Stomach smooth muscle (tissue), 2 donors: ENCODE results near the gene APBB1IP.
"Not testable (repeated sequence)": the region's sequence is repeated elsewhere in the genome, so short reads cannot be mapped to it uniquely, and the experiment has no call there.

Source experiments
- H3K27ac ChIP-seq: one replicate; pipeline ENCODE4 v1.7.0; 2013; ENCODE audit warnings: mild to moderate bottlenecking, low read length, inconsistent platforms
- H3K27me3 ChIP-seq, 2 donors: one replicate each; pipeline ENCODE4 v1.7.0; 2013; ENCODE audit warnings: low read length in 2 of 2; ENCODE audit not compliant: insufficient read depth in 2 of 2, control insufficient read depth in 1 of 2
- H3K36me3 ChIP-seq, 2 donors: one replicate each; pipeline ENCODE4 v1.7.0; 2013; ENCODE audit warnings: low read length in 2 of 2; ENCODE audit not compliant: control insufficient read depth in 2 of 2, insufficient read depth in 2 of 2
- H3K4me1 ChIP-seq: one replicate; pipeline ENCODE4 v1.7.0; 2013; ENCODE audit warnings: low read length; ENCODE audit not compliant: control insufficient read depth, insufficient read depth
- H3K4me3 ChIP-seq, 2 donors: one replicate each; pipeline ENCODE4 v1.7.0; 2013; ENCODE audit warnings: low read length in 2 of 2
- H3K9ac ChIP-seq, 2 donors: one replicate each; pipeline ENCODE4 v1.7.0; 2013; ENCODE audit warnings: low read length in 2 of 2, mild to moderate bottlenecking in 1 of 2
- H3K9me3 ChIP-seq, 2 donors: one replicate each; pipeline ENCODE4 v1.7.0; 2013; ENCODE audit warnings: low read length in 2 of 2; ENCODE audit not compliant: control insufficient read depth in 2 of 2
- donor health status: healthy.
- donor health status: Pancreatic carcinoma.

Gene APBB1IP

GRCh38 chr10:26588611-26589010, 150.5 kb downstream of the APBB1IP start:
- no peaks in the 10 kb centered on the region for H3K4me1 ChIP-seq
- H3K9ac ChIP-seq = no peak overlapping the region
- H3K27me3 ChIP-seq = no peaks in the 10 kb centered on the region
- H3K9me3 ChIP-seq = no peaks in the 10 kb centered on the region
- no peaks in the 10 kb centered on the region for H3K36me3 ChIP-seq
- H3K27ac ChIP-seq = no peak overlapping the region
- H3K4me3 ChIP-seq = no peak overlapping the region

GRCh38 chr10:26589813-26590212, 151.7 kb downstream of the APBB1IP start:
- not testable (repeated sequence) for H3K27me3 ChIP-seq, H3K27ac ChIP-seq, H3K9me3 ChIP-seq, H3K4me1 ChIP-seq, H3K4me3 ChIP-seq, H3K9ac ChIP-seq, H3K36me3 ChIP-seq

- Histone ChIP-seq H3K9ac (no peak overlapping the region), H3K9me3 (no peaks in the 10 kb centered on the region), H3K4me3 (no peak overlapping the region), H3K27me3 (no peaks in the 10 kb centered on the region), H3K27ac (no peak overlapping the region), H3K4me1 (no peaks in the 10 kb centered on the region), H3K36me3 (no peaks in the 10 kb centered on the region)
Observed at GRCh38 chr10:26593896-26594295, 155.8 kb downstream of the APBB1IP start.

- H3K27ac ChIP-seq, H3K36me3 ChIP-seq, H3K9ac ChIP-seq, H3K4me1 ChIP-seq, H3K27me3 ChIP-seq, H3K4me3 ChIP-seq, H3K9me3 ChIP-seq: not testable (repeated sequence)
Observed at GRCh38 chr10:26603283-26603682, 165.1 kb downstream of the APBB1IP start.

GRCh38 chr10:26604320-26605093, 166.4 kb downstream of the APBB1IP start:
- H3K27me3 ChIP-seq, H3K27ac ChIP-seq, H3K4me1 ChIP-seq, H3K9me3 ChIP-seq, H3K4me3 ChIP-seq, H3K36me3 ChIP-seq, H3K9ac ChIP-seq: not testable (repeated sequence)

GRCh38 chr10:26606389-26606877, 168.3 kb downstream of the APBB1IP start:
- H3K27me3 ChIP-seq, H3K9ac ChIP-seq, H3K36me3 ChIP-seq, H3K27ac ChIP-seq, H3K4me1 ChIP-seq, H3K9me3 ChIP-seq, H3K4me3 ChIP-seq: not testable (repeated sequence)

- H3K27me3 ChIP-seq = no peaks in the 10 kb centered on the region
- H3K9ac ChIP-seq = no peak overlapping the region
- H3K4me3 ChIP-seq = no peak overlapping the region
- H3K27ac ChIP-seq = no peak overlapping the region
- peaks cover 0 to 2% of the 10 kb centered on the region in 2 donors for H3K9me3 ChIP-seq
- H3K4me1 ChIP-seq = no peaks in the 10 kb centered on the region
- no peaks in the 10 kb centered on the region for H3K36me3 ChIP-seq
Observed at GRCh38 chr10:26612151-26612915, 174.2 kb downstream of the APBB1IP start.
